Suppressor macrophage treated with lipopolysaccharide for 1 hour (primary cell): ENCODE measurements around the gene ANKS1A.
"Not testable (repeated sequence)": the region's sequence is repeated elsewhere in the genome, so short reads cannot be mapped to it uniquely, and the experiment has no call there.

Source experiments
- DNase-seq, 3 donors: peaks; one replicate each; pipeline ENCODE4 v3.0.0-alpha.2; 2020 to 2022

ANKS1A gene

DNA sequence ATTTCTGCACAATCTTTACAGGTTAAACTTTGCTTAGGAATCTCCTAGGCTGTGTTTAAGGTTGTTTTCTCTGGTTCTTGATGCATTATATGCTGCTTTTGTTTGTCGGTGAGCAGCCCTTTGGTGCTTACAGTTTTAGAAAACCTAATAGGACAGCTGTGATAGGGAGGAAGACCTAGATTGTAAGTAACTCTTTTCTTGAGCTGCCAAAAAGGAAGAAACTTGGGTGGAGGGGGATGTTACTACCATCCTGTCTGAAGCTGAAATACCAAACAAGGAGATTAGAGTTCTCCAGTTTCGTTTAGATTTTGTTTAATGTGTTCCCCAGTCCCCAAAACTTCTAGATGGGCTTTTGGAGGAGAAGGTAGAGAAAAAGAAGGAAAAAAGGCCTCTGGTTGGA is 72.0 kb downstream of the ANKS1A start:
- DNase-seq = no peak

DNA sequence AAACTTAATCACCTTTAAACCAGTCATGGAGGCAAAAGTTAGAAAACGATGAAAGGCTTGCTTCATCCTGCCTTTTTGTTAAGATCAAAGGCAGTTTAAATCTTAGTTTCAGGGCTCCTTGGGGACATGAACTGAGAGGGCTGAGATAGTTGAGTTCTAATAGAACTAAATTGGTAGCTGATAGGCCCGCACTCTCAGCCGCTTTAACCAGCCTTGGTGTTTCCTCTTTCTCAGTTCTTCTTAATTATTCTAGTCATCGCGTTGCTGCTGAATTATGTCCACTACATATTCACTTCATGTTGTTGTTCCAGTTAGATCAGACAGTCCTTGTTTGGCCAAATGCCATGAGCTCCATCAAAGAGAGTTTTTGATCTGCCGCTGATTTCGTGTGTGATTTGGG is 72.5 kb downstream of the ANKS1A start:
- peak in 2 of 3 donors; percentile 20 to 41 for DNase-seq

DNA sequence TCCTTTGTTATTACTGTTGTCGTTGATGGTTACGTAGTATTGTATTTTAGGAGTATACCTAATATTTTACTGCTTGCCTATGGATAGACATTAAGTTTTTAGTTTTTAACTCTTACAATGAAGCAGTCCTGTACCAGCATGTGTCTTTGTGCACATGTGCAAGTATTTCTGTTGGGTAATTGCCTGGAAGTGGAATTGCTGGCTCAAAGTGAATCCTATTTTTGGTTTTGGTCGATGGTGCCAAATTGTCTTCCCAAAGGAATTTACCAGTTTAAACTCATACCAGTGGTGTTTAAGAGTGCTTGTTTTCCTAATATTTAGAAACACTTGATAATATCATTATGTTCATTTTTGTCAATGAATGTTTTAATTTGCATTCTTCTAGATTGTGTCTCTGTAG is 75.5 kb downstream of the ANKS1A start:
- no peak for DNase-seq

DNA sequence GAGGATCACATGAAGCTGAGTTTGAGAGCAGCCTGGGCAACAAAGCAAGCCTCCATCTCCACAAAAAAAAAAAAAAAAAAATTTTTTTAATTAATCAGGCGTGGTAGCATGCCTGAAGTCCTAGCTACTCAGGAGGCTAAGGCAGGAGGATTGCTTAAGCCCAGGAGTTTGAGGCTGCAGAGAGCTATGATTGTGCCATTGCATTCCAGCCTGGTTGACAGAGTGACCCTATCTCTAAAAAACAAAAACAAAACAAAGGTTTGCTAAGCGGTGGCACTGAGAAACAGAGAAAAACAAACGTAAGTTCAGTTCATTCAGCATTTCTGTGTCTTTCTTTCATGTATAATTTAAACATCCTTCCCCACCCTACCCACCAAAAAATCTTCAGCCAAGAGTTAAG is 78.4 kb downstream of the ANKS1A start:
- DNase-seq = no peak

DNA sequence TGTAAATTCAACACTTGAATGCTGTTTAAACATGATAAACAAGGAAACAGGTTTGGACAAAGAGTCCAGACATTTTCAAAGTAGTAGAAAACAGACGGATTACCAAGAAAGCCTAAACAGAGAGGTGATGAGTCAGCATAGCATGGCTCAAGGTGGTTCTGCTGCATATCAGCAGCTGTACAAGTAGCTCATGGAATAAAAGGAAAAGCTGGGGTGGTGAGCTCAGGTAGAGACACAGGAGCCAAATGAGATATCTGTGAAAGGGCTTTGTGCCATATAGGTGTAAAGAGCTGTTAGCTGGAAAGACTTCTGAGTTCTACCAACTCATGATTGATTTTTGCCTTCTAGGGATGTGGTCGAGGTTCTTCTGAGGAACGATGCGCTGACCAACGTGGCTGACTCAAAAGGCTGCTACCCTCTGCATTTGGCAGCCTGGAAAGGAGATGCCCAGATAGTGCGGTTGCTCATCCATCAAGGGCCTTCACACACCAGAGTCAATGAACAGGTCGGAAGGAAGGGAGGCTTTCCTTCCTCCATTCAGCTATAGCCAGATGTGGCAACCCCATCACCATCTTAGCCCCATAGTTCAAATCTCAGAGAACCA is 80.7 kb downstream of the ANKS1A start:
- DNase-seq = no peak

DNA sequence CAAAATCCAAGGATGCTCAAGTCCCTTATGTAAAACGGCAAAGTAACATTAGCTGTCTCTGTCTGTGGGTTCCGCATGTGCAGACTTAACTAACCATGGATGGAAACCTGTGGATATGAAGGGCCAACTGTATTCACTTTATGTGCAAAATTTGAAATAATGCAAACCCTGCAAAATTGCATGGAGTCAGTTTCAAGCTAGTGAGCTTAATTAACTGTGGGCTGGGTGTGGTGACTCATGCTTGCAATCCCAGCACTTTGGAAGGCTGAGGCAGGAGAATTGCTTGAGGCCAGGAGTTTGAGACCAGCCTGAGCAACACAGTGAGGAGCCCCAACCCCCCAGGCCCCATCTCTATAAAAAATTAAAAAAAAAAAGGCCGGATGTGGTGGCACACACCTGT is 81.4 kb downstream of the ANKS1A start:
- DNase-seq = no peak

DNA sequence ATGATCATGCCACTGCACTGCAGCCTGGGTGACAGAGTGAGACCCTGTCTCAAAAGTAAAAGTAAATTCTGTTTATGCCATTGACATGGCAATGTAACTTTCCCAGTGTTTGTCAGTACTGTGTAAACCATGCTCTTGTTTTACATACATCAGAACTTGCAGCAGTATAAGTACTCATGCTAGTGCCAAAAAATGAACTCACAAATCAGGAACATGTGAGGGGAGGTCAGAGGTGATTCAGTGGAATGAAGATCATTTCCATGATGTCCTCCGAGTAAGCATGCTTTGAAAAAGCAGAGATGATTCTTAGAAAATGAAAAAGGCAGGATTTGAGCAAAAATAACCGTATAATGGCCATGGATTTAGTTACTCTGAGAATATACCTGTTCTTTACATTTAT is 81.9 kb downstream of the ANKS1A start:
- no peak for DNase-seq

DNA sequence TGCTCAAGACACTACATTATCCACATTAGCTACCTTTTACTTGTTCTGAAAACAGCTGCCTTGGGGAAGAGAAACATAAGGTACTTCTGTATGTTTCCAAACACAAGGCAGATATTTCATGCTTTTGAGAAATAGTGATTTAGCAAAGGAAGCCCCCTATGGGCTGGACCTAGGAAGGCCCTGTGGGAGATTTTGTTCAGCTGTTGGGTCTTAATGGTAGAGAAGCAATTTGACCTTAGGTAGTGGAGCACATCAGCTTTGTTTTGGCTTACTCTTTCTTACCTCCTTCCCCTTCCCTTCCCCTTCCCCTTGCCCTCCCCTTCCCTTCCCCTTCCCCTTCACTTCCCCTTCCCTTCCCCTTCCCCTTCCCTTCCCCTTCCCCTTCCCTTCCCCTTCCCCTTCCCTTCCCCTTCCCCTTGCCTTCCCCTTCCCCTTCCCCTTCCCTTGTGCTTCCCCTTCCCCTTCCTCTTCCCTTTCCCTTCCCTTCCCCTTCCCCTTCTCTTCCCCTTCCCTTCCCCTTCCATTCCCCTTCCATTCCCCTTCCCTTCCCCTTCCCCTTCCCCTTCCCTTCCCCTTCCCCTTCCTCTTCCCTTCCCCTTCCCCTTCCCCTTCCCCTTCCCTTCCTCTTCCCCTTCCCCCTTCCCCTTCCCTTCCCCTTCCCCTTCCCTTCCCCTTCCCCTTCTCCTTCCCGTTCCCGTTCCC is 84.6 kb downstream of the ANKS1A start:
- DNase-seq = no peak

DNA sequence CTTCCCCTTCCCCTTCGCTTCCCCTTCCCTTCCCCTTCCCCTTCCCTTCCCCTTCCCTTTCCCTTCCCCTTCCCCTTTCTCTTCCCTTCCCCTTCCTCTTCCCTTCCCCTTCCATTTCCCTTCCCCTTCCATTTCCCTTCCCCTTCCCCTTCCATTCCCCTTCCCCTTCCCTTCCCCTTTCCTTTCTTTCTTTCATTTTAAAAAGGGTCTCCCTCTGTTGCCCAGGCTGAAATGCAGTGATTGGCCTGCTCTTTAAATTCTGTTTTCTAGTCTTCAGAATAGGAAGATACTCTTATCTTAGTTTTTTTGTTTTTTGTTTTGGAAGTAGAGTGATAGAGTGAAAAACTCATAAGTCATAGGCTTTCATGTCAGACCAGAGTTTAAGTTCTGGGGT is 85.2 kb downstream of the ANKS1A start:
- no peak for DNase-seq

DNA sequence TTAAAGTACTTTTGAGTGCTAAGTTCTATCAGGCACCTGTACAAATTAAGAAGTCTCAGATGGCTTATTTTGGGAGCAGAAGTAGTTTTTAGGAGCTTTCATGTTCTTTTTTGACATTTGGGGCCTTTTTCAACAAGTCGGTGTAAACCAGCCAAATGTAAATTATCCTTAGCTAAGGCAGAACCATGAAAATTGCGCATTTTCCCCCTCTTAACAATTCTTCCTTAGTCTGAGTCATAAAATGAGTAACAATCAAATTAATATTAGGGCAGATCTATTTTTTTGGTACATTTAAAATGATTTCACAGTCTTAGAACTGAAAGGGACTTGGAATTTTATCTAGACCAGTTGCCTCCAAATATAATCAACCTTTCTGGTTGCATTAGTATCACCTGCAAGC is 87.2 kb downstream of the ANKS1A start:
- DNase-seq = no peak

DNA sequence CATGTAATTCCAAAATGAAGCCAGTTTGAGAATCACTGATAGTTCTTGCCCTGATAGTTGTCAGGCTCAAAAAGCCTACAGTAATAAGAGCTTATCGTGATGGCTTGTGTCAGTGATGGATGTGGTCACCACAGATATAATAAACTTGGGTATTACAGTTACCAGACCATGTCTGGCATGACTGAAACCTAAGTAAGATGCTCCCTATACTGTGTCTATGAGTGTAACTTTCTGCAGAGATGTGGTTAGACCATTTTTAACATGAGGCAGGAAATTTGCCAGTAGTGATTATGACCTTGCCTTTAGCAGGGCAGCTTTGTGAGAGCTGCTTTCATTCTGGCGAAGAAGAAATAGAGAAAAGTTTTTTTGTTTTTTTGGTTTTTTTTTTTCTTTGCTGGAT is 90.2 kb downstream of the ANKS1A start:
- no peak for DNase-seq

DNA sequence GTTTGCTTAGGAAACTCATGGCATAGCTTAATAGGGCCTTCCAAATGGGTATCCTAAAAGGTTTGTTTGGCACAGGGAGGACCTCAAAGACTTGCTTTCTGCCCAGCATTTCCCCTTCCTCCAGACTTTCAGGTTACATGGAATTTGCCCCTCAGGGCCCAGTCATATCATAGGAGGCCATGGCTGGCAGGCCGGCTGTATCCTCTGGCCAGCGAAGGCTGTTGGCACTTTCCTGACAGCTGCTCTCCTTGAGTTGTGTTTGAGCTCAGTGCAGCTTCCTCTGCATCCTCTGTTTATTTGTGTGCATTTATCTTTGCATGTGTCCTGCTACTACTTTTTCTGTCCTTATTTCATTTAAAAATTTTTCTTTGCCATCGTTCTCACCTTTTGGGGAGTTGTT is 90.9 kb downstream of the ANKS1A start:
- no peak for DNase-seq

DNA sequence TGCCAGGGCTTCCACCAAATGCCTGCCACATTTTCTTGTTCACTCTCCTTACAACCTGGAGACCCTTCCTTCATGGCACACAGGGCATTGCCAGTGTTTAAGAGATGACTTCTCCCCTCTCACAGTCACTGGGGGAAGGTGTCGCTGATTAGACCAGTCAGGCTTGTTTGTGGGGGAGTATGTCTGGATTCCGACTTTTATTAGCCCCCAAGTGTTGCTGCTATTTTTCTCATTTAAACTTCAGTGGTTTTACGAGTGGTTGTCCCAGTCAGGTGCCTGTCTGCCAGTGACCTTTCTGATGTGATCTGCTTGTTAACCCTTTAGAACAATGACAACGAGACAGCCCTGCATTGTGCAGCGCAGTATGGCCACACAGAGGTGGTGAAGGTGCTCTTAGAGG is 92.3 kb downstream of the ANKS1A start:
- no peak for DNase-seq

DNA sequence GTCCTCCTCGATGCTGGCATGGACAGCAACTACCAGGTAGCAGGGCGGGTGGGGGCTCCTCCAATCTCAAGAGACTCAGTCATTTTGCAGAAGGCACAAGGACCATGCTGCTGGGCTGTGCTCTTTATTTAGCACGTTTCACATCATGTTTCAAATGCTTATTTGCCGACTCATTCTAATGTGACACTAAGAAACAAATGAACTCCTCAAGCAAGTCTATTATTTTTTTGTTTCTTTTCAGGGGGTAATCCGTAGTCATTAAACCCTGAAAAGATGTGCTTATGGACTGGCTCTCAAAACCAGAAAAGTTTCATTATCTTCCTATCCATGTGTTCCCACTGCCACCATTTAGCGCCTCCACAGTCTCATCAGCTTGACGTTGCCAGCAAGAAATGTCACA is 92.9 kb downstream of the ANKS1A start:
- DNase-seq = no peak

DNA sequence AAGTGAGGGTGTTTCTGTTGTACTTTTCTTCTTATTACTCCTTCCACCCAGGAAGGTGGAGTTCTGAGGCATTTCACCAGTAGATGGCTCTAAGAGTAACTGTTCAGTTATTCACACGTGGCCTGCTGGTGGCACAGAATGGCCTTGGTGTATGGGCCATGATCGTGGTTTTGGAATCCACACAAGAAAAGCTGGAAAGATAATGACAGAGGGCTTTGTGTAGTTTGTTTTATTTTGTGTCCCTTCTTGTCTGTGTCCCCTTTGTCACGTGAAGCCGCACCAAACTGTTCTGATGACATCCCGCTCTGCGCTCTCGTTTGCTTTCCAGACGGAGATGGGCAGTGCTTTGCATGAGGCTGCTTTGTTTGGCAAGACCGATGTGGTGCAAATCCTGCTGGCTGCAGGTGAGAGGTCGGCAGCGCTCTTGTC is 93.4 kb downstream of the ANKS1A start:
- peak in 2 of 3 donors; percentile 14 to 31 for DNase-seq

DNA sequence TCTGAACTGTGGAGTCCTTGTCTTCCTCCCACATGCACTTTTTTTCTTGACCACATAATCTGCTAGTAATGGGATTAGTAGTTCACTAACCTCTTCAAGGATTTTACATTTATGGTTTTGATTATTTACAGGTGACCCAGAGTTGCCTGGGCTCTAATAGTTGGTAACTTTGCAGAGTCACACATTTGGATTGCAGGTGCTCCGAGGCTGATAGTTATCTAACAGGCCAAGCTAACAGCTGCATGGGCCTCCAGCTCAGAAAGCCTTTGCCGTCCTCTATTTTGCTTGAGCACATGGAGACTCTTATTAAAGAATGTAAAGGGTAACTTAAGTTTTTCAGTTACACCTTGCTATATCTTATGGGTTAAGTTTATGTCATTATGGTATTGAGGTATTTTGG is 95.4 kb downstream of the ANKS1A start:
- DNase-seq = no peak

DNA sequence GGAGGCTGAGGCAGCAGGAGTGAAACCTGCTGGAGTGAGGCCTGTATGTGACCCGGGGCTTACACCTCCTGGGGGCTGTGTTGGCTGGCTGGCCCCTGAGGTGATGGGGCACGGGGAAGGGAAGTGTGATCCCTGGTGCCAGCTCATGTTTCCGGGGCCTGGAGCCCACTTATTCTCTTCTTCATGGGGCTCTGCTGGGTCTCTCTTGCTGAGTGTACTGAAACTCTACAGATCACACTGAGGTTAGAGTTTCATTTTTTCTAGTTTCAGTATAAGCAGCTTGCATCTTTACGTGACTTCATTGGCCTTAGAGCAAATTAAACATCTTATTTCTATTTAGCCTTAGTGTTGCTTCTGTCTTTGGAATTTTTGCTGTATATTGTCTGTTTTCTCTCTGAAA is 96.2 kb downstream of the ANKS1A start:
- DNase-seq = no peak

DNA sequence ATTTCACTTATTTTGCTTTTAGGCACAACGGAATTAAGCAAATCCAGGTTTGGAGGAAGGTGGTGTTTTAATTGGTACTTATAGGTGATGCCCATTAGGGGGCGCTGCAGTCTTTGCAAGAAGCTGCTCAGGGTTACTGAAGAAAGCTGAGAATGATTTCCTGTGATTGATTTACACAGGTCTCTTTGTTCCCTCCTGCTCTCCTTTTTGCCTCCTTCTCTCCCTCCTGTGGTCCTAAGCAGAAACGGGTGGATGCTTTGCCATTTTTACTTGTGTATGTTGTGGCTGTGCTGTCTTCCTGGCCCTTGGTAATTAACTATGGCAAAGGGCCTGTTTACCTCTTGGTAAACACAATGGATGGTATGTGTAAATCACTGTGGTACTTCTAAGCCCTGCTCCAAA is 97.8 kb downstream of the ANKS1A start:
- DNase-seq = peak; percentile 79 to 91 (median 87)

DNA sequence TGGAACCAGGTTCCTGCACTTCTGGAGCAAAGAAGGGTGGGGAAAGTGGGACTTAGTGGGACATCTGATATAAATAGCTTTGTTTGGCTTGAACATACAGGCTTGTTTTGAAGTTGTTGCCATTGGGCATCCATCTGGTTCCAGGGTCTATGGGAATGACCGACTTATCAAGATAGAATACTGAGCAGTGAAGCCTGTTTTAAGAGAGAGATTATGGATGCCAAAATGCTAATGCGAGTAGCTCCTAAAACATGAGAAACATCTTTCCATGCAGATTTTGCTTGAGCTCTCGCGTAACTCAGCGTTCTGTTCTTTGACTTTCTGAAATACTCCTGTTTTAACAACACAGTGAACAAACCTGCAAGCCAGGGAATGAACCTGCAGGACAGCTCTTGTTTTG is 98.5 kb downstream of the ANKS1A start:
- DNase-seq = no peak

DNA sequence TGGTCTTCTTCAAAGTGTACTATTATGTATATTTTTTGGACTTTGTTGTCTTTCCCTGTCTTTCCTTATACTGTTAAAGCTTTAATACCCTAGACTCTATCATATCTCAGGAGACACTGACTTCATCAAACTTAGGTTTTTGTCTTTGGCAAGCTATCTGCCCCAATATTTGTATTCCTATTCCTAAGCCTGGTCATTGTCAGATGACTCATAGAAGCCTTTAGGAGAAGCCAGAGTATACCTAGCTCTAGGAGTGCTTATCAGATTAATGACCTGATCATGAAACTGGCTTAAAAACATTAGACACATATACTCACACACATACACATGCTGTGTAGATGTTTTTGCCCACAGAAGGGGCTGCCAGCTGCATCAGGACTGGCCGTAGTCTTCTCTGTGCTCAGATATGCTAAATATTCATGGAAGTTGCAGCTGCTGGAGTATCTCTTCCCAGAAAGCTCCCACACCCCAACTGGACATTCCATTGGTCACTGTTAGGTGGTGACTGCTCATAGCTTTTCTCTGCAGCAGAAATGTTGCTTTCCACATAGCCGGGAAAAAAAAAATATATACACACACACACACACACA is 102.0 kb downstream of the ANKS1A start:
- no peak for DNase-seq

DNA sequence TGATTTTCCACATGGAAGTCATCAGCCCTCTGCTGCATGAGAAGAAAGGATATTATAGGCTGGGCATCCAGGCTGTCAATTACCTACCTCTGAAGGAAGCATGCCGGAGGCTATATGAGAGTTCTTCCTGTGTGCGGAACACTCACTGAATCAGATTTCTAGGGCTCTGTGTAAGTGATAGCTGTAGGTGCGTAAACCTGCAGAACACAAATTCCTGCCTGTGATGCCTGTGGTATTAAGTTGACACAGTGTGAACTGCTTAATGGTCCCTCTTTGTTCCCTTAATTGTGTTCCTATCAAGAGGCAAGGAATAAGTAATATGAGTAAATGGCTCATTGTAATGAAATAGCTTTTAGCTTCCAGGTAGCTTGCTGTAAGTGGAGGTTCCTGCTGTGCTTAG is 103.3 kb downstream of the ANKS1A start:
- no peak for DNase-seq

DNA sequence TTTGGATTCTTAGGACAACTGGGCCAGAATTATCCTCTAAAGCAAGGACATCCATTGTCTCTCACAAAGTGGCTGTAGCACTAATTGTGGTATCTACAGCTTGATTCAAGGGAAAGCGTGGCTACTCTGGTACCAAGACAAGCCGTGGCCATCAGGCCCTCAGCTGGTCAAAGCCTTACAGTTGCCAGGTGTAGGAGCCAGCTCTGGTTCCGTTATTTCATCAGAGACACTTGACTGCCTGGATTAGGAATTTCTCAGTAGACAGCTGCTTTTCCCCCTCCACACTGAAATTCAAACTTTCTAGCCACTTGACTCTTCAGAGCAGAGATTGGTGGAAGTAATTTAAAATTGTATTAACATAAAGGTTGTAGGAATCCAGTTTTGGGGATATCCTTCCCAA is 104.2 kb downstream of the ANKS1A start:
- no peak for DNase-seq

DNA sequence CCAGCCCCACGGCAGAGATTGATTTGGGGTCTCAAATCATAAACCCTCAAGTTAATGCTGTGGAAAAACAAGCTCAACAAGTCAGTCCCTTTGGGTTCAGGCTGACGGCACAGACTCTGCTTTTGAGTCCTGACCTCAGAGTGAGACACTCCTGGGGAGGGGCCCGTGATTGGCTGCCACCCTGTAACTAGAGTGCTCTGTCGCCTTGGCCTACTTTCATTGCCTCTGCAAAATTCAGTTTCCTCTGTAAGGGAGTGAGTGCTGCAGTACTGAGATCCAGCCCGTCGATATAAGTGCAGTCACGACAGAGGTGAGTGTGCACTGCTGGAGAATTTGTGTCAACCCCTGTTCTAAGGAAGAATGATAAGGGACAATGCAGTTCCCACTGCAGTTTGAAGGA is 105.6 kb downstream of the ANKS1A start:
- DNase-seq = no peak

DNA sequence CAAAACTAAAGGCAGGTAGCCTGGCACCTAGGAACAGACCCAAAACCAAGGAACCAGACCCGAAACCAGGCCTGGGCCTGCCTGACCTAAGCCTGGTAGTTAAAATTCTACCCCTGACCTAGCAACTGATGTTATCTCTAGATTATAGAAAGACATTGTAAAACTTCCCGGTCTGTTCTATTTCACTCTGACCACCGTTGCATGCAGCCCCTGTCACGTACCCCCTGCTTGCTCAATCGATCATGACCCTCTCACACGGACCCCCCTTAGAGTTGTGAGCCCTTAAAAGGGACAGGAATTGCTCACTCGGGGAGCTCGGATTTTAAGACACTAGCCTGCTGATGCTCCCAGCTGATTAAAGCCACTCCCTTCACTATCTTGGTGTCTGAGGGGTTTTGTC is 109.4 kb downstream of the ANKS1A start:
- DNase-seq = not testable (repeated sequence)

DNA sequence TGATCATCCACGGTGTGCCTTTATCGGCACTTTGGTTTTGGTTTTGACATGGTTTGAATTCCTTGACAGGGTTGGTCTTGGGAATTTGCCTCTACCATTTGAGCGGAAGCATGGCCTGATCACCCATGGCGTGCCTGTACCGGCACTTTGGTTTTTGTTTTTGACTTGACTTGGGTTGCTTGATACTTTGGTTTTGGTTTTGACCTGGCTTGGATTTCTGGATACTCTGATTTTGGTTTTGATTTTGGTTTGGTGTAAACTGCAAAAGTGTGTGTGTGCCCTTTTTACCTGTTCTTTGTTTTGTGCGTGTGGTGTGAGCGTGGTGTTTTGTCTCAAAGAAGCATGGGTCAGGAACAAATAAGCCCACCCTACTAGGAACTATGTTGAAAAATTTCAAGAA is 110.1 kb downstream of the ANKS1A start:
- not testable (repeated sequence) for DNase-seq
